ENCODE results near the gene ADAMTSL1. TPM values are rescaled to one million over a fixed set of nuclear protein-coding genes. Genes with fewer than 3 reads are reported as not detected.

Gene ADAMTSL1
- total and polyA plus RNA-seq, 2 experiments from 2014 or later, result 2.3 to 5.0 TPM

GRCh38 chr9:18922161-18922885, 448.4 kb downstream of the ADAMTSL1 start:
- H3K36me3 ChIP-seq (ENCODE audit: insufficient read depth), result no peaks in the 10 kb centered on the region
- no peaks in the 10 kb centered on the region for H3K27me3 ChIP-seq (ENCODE audit: insufficient read depth)
- H3K4me1 ChIP-seq (ENCODE audit: insufficient read depth), result no peaks in the 10 kb centered on the region
- H3K9me2 ChIP-seq (ENCODE audit: insufficient read depth), result no peaks in the 10 kb centered on the region; the same call in 1 of the 2 replicates
- H3K4me3 ChIP-seq, result no peak overlapping the region
- H3K4me2 ChIP-seq, result no peak overlapping the region
- H2AFZ ChIP-seq, result peak overlapping the region; percentile 56; the same call in 1 of the 2 replicates
- Mint-ChIP-seq H3K9me3 (no peaks in the 10 kb centered on the region; the same call in 2 of the 3 replicates), H3K4me3 (no peak overlapping the region), H3K36me3 (ENCODE audit: low read depth) (no peaks in the 10 kb centered on the region), H3K27ac (no peak overlapping the region), H3K27me3 (ENCODE audit: insufficient read depth, low read depth, poor library complexity) (peaks cover 6% of the 10 kb centered on the region), H3K4me1 (0 out of 3 replicates have a peak, but pooled peaks cover 3% of the 10 kb centered on the region)
- no peaks in the 10 kb centered on the region for H3F3A ChIP-seq (replicated peaks; ENCODE audit: low read depth)
- H3K27ac ChIP-seq (ENCODE audit: low read depth), result no peak overlapping the region
- no peaks in the 10 kb centered on the region for H4K20me1 ChIP-seq (replicated peaks; ENCODE audit: insufficient read depth)
- H3K79me2 ChIP-seq (replicated peaks; ENCODE audit: insufficient read depth), result no peaks in the 10 kb centered on the region
- TF ChIP-seq CREB1 (CRISPR knock-in tag; IDR thresholded peaks at IDR 0.05; ENCODE audit: low read depth), result no peak
- no peak for TF ChIP-seq CTCF (conservative IDR thresholded peaks at IDR 0.05; ENCODE audit: low read depth in 2 of 2)
- no peak for TF ChIP-seq NANOG (IDR thresholded peaks at IDR 0.05; ENCODE audit: borderline replicate concordance)
- no peak for TF ChIP-seq EZH2 (IDR thresholded peaks at IDR 0.05; ENCODE audit: low read depth, unreplicated experiment)
- TF ChIP-seq STAT1 (IDR thresholded peaks at IDR 0.05; ENCODE audit: unreplicated experiment), result no peak
- TF ChIP-seq EZH2phosphoT487 (IDR thresholded peaks at IDR 0.05; ENCODE audit: unreplicated experiment), result no peak
- no peak for TF ChIP-seq POLR2AphosphoS5 (IDR thresholded peaks at IDR 0.05; ENCODE audit: low read depth)
- no peak for TF ChIP-seq ZNF331 (CRISPR knock-in tag; IDR thresholded peaks at IDR 0.05; ENCODE audit: low read depth)
- TF ChIP-seq, protein P1, sequence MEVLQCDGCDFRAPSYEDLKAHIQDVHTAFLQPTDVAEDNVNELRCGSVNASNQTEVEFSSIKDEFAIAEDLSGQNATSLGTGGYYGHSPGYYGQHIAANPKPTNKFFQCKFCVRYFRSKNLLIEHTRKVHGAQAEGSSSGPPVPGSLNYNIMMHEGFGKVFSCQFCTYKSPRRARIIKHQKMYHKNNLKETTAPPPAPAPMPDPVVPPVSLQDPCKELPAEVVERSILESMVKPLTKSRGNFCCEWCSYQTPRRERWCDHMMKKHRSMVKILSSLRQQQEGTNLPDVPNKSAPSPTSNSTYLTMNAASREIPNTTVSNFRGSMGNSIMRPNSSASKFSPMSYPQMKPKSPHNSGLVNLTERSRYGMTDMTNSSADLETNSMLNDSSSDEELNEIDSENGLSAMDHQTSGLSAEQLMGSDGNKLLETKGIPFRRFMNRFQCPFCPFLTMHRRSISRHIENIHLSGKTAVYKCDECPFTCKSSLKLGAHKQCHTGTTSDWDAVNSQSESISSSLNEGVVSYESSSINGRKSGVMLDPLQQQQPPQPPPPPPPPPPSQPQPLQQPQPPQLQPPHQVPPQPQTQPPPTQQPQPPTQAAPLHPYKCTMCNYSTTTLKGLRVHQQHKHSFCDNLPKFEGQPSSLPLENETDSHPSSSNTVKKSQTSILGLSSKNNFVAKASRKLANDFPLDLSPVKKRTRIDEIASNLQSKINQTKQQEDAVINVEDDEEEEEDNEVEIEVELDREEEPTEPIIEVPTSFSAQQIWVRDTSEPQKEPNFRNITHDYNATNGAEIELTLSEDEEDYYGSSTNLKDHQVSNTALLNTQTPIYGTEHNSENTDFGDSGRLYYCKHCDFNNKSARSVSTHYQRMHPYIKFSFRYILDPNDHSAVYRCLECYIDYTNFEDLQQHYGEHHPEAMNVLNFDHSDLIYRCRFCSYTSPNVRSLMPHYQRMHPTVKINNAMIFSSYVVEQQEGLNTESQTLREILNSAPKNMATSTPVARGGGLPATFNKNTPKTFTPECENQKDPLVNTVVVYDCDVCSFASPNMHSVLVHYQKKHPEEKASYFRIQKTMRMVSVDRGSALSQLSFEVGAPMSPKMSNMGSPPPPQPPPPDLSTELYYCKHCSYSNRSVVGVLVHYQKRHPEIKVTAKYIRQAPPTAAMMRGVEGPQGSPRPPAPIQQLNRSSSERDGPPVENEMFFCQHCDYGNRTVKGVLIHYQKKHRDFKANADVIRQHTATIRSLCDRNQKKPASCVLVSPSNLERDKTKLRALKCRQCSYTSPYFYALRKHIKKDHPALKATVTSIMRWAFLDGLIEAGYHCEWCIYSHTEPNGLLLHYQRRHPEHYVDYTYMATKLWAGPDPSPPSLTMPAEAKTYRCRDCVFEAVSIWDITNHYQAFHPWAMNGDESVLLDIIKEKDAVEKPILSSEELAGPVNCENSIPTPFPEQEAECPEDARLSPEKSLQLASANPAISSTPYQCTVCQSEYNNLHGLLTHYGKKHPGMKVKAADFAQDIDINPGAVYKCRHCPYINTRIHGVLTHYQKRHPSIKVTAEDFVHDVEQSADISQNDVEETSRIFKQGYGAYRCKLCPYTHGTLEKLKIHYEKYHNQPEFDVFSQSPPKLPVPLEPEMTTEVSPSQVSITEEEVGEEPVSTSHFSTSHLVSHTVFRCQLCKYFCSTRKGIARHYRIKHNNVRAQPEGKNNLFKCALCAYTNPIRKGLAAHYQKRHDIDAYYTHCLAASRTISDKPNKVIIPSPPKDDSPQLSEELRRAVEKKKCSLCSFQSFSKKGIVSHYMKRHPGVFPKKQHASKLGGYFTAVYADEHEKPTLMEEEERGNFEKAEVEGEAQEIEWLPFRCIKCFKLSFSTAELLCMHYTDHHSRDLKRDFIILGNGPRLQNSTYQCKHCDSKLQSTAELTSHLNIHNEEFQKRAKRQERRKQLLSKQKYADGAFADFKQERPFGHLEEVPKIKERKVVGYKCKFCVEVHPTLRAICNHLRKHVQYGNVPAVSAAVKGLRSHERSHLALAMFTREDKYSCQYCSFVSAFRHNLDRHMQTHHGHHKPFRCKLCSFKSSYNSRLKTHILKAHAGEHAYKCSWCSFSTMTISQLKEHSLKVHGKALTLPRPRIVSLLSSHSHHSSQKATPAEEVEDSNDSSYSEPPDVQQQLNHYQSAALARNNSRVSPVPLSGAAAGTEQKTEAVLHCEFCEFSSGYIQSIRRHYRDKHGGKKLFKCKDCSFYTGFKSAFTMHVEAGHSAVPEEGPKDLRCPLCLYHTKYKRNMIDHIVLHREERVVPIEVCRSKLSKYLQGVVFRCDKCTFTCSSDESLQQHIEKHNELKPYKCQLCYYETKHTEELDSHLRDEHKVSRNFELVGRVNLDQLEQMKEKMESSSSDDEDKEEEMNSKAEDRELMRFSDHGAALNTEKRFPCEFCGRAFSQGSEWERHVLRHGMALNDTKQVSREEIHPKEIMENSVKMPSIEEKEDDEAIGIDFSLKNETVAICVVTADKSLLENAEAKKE (CRISPR knock-in tag; IDR thresholded peaks at IDR 0.05), result no peak
- TF ChIP-seq, protein P2, sequence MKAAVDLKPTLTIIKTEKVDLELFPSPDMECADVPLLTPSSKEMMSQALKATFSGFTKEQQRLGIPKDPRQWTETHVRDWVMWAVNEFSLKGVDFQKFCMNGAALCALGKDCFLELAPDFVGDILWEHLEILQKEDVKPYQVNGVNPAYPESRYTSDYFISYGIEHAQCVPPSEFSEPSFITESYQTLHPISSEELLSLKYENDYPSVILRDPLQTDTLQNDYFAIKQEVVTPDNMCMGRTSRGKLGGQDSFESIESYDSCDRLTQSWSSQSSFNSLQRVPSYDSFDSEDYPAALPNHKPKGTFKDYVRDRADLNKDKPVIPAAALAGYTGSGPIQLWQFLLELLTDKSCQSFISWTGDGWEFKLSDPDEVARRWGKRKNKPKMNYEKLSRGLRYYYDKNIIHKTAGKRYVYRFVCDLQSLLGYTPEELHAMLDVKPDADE (IDR thresholded peaks at IDR 0.05), result no peak
- TF ChIP-seq REST (IDR thresholded peaks at IDR 0.05; ENCODE audit: unreplicated experiment), result no peak
- no peak for TF ChIP-seq JUNB (IDR thresholded peaks at IDR 0.05; ENCODE audit: unreplicated experiment)
- TF ChIP-seq ZNF114 (CRISPR knock-in tag; IDR thresholded peaks at IDR 0.05), result no peak
- DNase-seq (ENCODE audit: low spot score), result no peak
- no peak for ATAC-seq
